HUES6 (cell line): ENCODE results near the gene LGI1.

ENCODE experiments used
- H3K27ac ChIP-seq: 2 replicates; pipeline ENCODE4 v1.7.0; 2013; ENCODE audit warnings: low read depth, mild to moderate bottlenecking, low read length, inconsistent platforms
- H3K27me3 ChIP-seq: 2 replicates; pipeline ENCODE4 v1.6.1; 2013; ENCODE audit warnings: low read length; ENCODE audit not compliant: control insufficient read depth, insufficient read depth
- H3K36me3 ChIP-seq: 2 replicates; pipeline ENCODE4 v1.6.1; 2013; ENCODE audit warnings: low read length; ENCODE audit not compliant: control insufficient read depth, insufficient read depth
- H3K4me1 ChIP-seq: 2 replicates; pipeline ENCODE4 v1.6.1; 2013; ENCODE audit warnings: low read length; ENCODE audit not compliant: control insufficient read depth, insufficient read depth
- H3K4me3 ChIP-seq: 2 replicates; pipeline ENCODE4 v1.5.1; 2013; ENCODE audit warnings: low read depth, low read length
- H3K9ac ChIP-seq: one replicate; pipeline ENCODE4 v1.6.1; 2013; ENCODE audit warnings: mild to moderate bottlenecking, low read length
- H3K9me3 ChIP-seq: 2 replicates; pipeline ENCODE4 v1.6.1; 2013; ENCODE audit warnings: low read depth, low read length; ENCODE audit not compliant: control insufficient read depth, insufficient read depth

Gene LGI1

GRCh38 chr10:93773120-93773519 lies 15.4 kb downstream of the LGI1 start:
- H3K27ac ChIP-seq, result no peak overlapping the region
- H3K27me3 ChIP-seq, result no peaks in the 10 kb centered on the region
- H3K36me3 ChIP-seq, result no peaks in the 10 kb centered on the region
- no peaks in the 10 kb centered on the region for H3K9me3 ChIP-seq
- no peak overlapping the region for H3K4me3 ChIP-seq
- H3K9ac ChIP-seq, result no peak overlapping the region
- peaks cover 15% of the 10 kb centered on the region for H3K4me1 ChIP-seq

- Histone ChIP-seq H3K9ac (no peak overlapping the region), H3K36me3 (no peaks in the 10 kb centered on the region), H3K9me3 (no peaks in the 10 kb centered on the region), H3K27me3 (no peaks in the 10 kb centered on the region), H3K27ac (no peak overlapping the region), H3K4me3 (no peak overlapping the region), H3K4me1 (peaks cover 15% of the 10 kb centered on the region)
Observed at GRCh38 chr10:93773705-93774104, 16.0 kb downstream of the LGI1 start.

GRCh38 chr10:93775356-93775755 lies 17.6 kb downstream of the LGI1 start:
- Histone ChIP-seq H3K4me3 (no peak overlapping the region), H3K4me1 (peaks cover 8% of the 10 kb centered on the region), H3K9me3 (no peaks in the 10 kb centered on the region), H3K27ac (no peak overlapping the region), H3K27me3 (no peaks in the 10 kb centered on the region), H3K36me3 (no peaks in the 10 kb centered on the region), H3K9ac (no peak overlapping the region)

GRCh38 chr10:93777092-93777491 lies 19.4 kb downstream of the LGI1 start:
- Histone ChIP-seq H3K27ac (no peak overlapping the region), H3K9me3 (no peaks in the 10 kb centered on the region), H3K9ac (no peak overlapping the region), H3K36me3 (no peaks in the 10 kb centered on the region), H3K4me1 (peaks cover 6% of the 10 kb centered on the region; the same call in 1 of the 2 replicates), H3K4me3 (no peak overlapping the region), H3K27me3 (no peaks in the 10 kb centered on the region)

- Histone ChIP-seq H3K27me3 (no peaks in the 10 kb centered on the region), H3K4me3 (no peak overlapping the region), H3K4me1 (no peaks in the 10 kb centered on the region), H3K9ac (no peak overlapping the region), H3K9me3 (no peaks in the 10 kb centered on the region), H3K27ac (no peak overlapping the region), H3K36me3 (no peaks in the 10 kb centered on the region)
Observed at GRCh38 chr10:93784059-93784458, 26.3 kb downstream of the LGI1 start.

- peaks cover 25% of the 10 kb centered on the region for H3K4me1 ChIP-seq
- H3K9me3 ChIP-seq, result no peaks in the 10 kb centered on the region
- H3K36me3 ChIP-seq, result no peaks in the 10 kb centered on the region
- H3K27ac ChIP-seq, result no peak overlapping the region
- no peaks in the 10 kb centered on the region for H3K27me3 ChIP-seq
- H3K9ac ChIP-seq, result no peak overlapping the region
- H3K4me3 ChIP-seq, result no peak overlapping the region
Observed at GRCh38 chr10:93788413-93789208, 30.9 kb downstream of the LGI1 start.

GRCh38 chr10:93790439-93790838 lies 32.7 kb downstream of the LGI1 start:
- H3K27ac ChIP-seq, result peak overlapping the region; percentile 76; the same call in 1 of the 2 replicates
- no peak overlapping the region for H3K4me3 ChIP-seq
- H3K4me1 ChIP-seq, result peaks cover 25% of the 10 kb centered on the region
- H3K27me3 ChIP-seq, result no peaks in the 10 kb centered on the region
- no peaks in the 10 kb centered on the region; the same call in 1 of the 2 replicates for H3K9me3 ChIP-seq
- no peaks in the 10 kb centered on the region for H3K36me3 ChIP-seq
- no peak overlapping the region for H3K9ac ChIP-seq

GRCh38 chr10:93796167-93796566 lies 38.4 kb downstream of the LGI1 start:
- H3K9ac ChIP-seq, result no peak overlapping the region
- H3K27me3 ChIP-seq, result no peaks in the 10 kb centered on the region
- peaks cover 5% of the 10 kb centered on the region for H3K4me1 ChIP-seq
- no peaks in the 10 kb centered on the region for H3K36me3 ChIP-seq
- H3K9me3 ChIP-seq, result no peaks in the 10 kb centered on the region; the same call in 1 of the 2 replicates
- no peak overlapping the region for H3K27ac ChIP-seq
- H3K4me3 ChIP-seq, result no peak overlapping the region

- Histone ChIP-seq H3K4me1 (no peaks in the 10 kb centered on the region), H3K4me3 (no peak overlapping the region), H3K9me3 (no peaks in the 10 kb centered on the region; the same call in 1 of the 2 replicates), H3K36me3 (no peaks in the 10 kb centered on the region), H3K27ac (no peak overlapping the region), H3K9ac (no peak overlapping the region), H3K27me3 (peaks cover 6% of the 10 kb centered on the region)
Observed at GRCh38 chr10:93797825-93798224, 40.1 kb downstream of the LGI1 start.

GRCh38 chr10:93799155-93799708 lies 41.5 kb downstream of the LGI1 start:
- Histone ChIP-seq H3K27me3 (peaks cover 6% of the 10 kb centered on the region), H3K4me3 (no peak overlapping the region), H3K36me3 (no peaks in the 10 kb centered on the region), H3K9me3 (no peaks in the 10 kb centered on the region; the same call in 1 of the 2 replicates), H3K27ac (no peak overlapping the region), H3K9ac (no peak overlapping the region), H3K4me1 (no peaks in the 10 kb centered on the region)

- no peaks in the 10 kb centered on the region for H3K9me3 ChIP-seq
- no peak overlapping the region for H3K27ac ChIP-seq
- peaks cover 6% of the 10 kb centered on the region for H3K27me3 ChIP-seq
- no peaks in the 10 kb centered on the region for H3K4me1 ChIP-seq
- H3K9ac ChIP-seq, result no peak overlapping the region
- H3K4me3 ChIP-seq, result no peak overlapping the region
- H3K36me3 ChIP-seq, result no peaks in the 10 kb centered on the region
Observed at GRCh38 chr10:93804200-93804599, 46.5 kb downstream of the LGI1 start.
